ENCODE results near the gene EIF6. TPM values are rescaled to one million over a fixed set of nuclear protein-coding genes. Genes with fewer than 3 reads are reported as not detected.

EIF6 gene
- total and polyA plus RNA-seq, 2 of the 8 experiments (the other 6 are each of a cell fraction or from before 2014, with no cell fraction given), result 184 to 319 TPM

DNA sequence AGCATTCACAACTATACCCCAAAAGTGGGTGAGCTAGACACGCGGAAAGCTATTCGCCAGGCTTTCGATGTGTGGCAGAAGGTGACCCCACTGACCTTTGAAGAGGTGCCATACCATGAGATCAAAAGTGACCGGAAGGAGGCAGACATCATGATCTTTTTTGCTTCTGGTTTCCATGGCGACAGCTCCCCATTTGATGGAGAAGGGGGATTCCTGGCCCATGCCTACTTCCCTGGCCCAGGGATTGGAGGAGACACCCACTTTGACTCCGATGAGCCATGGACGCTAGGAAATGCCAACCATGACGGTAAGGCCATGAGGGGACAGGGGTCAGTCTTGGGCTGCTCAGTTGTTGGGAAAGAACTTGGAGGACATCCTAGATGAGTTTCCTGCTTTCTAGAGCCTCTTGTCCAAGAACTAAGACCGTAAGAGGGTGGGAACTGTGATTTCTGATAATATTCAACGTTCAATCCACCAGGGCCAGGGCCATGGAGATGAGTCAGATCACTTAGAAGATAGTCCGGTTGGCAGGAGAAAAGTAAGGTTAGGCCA lies 30.0 kb downstream of the EIF6 start (continued):
- TF ChIP-seq JUND (IDR thresholded peaks at IDR 0.05; ENCODE audit: low read length) (no peak), CTBP2 (IDR thresholded peaks at IDR 0.05; ENCODE audit: borderline replicate concordance, insufficient read depth, insufficient read length, low read length) (no peak), RAD21 (IDR thresholded peaks at IDR 0.05 in 1 of 2, conservative IDR thresholded peaks at IDR 0.05 in 1 of 2; ENCODE audit: low read depth in 2 of 2, low read length in 2 of 2) (no peak), NRF1 (IDR thresholded peaks at IDR 0.05; ENCODE audit: low read depth, low read length) (no peak), CBX5 (IDR thresholded peaks at IDR 0.05; ENCODE audit: low read depth, low read length) (no peak), RXRA (IDR thresholded peaks at IDR 0.05; ENCODE audit: insufficient read depth, low read depth, low read length) (no peak), CHD2 (IDR thresholded peaks at IDR 0.05; ENCODE audit: low read length) (no peak), EGR1 (IDR thresholded peaks at IDR 0.05; ENCODE audit: borderline replicate concordance, low read depth, low read length) (no peak)
- TF ChIP-seq, protein P1, sequence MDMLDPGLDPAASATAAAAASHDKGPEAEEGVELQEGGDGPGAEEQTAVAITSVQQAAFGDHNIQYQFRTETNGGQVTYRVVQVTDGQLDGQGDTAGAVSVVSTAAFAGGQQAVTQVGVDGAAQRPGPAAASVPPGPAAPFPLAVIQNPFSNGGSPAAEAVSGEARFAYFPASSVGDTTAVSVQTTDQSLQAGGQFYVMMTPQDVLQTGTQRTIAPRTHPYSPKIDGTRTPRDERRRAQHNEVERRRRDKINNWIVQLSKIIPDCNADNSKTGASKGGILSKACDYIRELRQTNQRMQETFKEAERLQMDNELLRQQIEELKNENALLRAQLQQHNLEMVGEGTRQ (IDR thresholded peaks at IDR 0.05; ENCODE audit: low read length), result no peak
- TF ChIP-seq, protein P2, sequence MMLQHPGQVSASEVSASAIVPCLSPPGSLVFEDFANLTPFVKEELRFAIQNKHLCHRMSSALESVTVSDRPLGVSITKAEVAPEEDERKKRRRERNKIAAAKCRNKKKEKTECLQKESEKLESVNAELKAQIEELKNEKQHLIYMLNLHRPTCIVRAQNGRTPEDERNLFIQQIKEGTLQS (IDR thresholded peaks at IDR 0.05; ENCODE audit: insufficient read depth, low read depth, low read length), result no peak

Measured in H1 (cell line).